Sigmoid colon (tissue), 7 donors: ENCODE results near the gene STK32B. TPM values are rescaled to one million over a fixed set of nuclear protein-coding genes. Genes with fewer than 3 reads are reported as not detected.

Source experiments
- DNase-seq: peaks from one replicate; pipeline ENCODE4 v3.0.0-alpha.2; 2019
- H3K27ac ChIP-seq, 4 donors: fragments of 200-600 bp; sonication (generic); one replicate each; pipeline ENCODE4 v1.5.1; 2016 to 2019; ENCODE audit warnings: mild to moderate bottlenecking in 1 of 4
- H3K27me3 ChIP-seq, 3 donors: fragments of 200-600 bp; sonication (generic); one replicate each; pipeline ENCODE4 v1.5.1; 2019; ENCODE audit warnings: mild to moderate bottlenecking in 1 of 3
- H3K36me3 ChIP-seq, 4 donors: fragments of 200-600 bp; sonication (generic); one replicate each; pipeline ENCODE4 v1.5.1; 2016 to 2019
- H3K4me1 ChIP-seq, 4 donors: fragments of 200-600 bp; sonication (generic); one replicate each; pipeline ENCODE4 v1.5.1; 2017 to 2019
- H3K4me3 ChIP-seq, 4 donors: fragments of 200-600 bp; sonication (generic); one replicate each; pipeline ENCODE4 v1.5.1; 2017 to 2019; ENCODE audit warnings: mild to moderate bottlenecking in 2 of 4, moderate library complexity in 1 of 4
- H3K9me3 ChIP-seq, 4 donors: fragments of 200-600 bp in 3 of 4; sonication (generic) in 3 of 4; one replicate each; pipeline versions ENCODE4 v1.5.1 to v1.6.1; 2013 to 2019
- CTCF ChIP-seq, 4 experiments: fragments of 450-650 bp in 3 of 4; fragments of 200-600 bp in 1 of 4; IDR thresholded peaks; one replicate each; pipeline ENCODE4 v1.5.1; 2016 to 2019; ENCODE audit warnings: antibody characterized with exemption in 4 of 4, mild to moderate bottlenecking in 3 of 4, moderate library complexity in 2 of 4
- EP300 ChIP-seq, 4 donors: sonication (generic); formaldehyde crosslinking; IDR thresholded peaks; one replicate each; pipeline ENCODE4 v1.6.1; 2017; ENCODE audit warnings: antibody characterized with exemption in 4 of 4
- POLR2A ChIP-seq, 2 donors: fragments of 450-650 bp; IDR thresholded peaks; one replicate each; pipeline ENCODE4 v1.6.1; 2016; ENCODE audit warnings: antibody characterized with exemption in 2 of 2, mild to moderate bottlenecking in 2 of 2, moderate library complexity in 2 of 2
- POLR2AphosphoS5 ChIP-seq, 4 donors: sonication (generic); formaldehyde crosslinking; IDR thresholded peaks; one replicate each; pipeline ENCODE4 v1.6.1; 2017; ENCODE audit warnings: antibody characterized with exemption in 4 of 4
- WGBS, 2 donors: extraction: QIAGEN DNeasy Blood & Tissue Kit; methylation state at CpG; one replicate each; pipeline ENCODE4 v1.1.7; 2013; 5-methylcytosine and 5-hydroxymethylcytosine counted together
- intact Hi-C: fragments of 100-400 bp; cut with DNase I; formaldehyde crosslinking; loops from one replicate; pipeline ENCODE4 v1.15.1; 2023
- polyA plus RNA-seq, 3 donors: library from polyadenylated mRNA; stranded (reverse); fragments of 200-250 nt; gene quantifications; one replicate each; pipeline ENCODE4 v1.2.3, GENCODE V29; 2013
- total RNA-seq, 4 donors: library from RNA; depleted of rRNA; stranded (reverse); fragments of >200 nt; gene quantifications; one replicate each; pipeline ENCODE4 v1.1.0, GENCODE V29; 2016
- donor health status: healthy with polysubstance abuse.
- donor health status: Bipolar disorder and iron deficiency.
- donor health status: healthy.

STK32B gene
- total and polyA plus RNA-seq, 7 donors = 0.23 to 3.9 (median 1.8) TPM

- H3K9me3 ChIP-seq = no peaks in the 10 kb centered on the region
- H3K36me3 ChIP-seq = no peaks in the 10 kb centered on the region
- H3K27me3 ChIP-seq = no peaks in the 10 kb centered on the region
- H3K27ac ChIP-seq = no peak overlapping the region
- peak; percentile 17 for DNase-seq
- intact Hi-C loops = no loop called here
- TF ChIP-seq EP300 (IDR thresholded peaks at IDR 0.05) = no peak
- TF ChIP-seq POLR2AphosphoS5 (IDR thresholded peaks at IDR 0.05) = no peak
- no peak for TF ChIP-seq CTCF (IDR thresholded peaks at IDR 0.05)
- no peak for TF ChIP-seq POLR2A (IDR thresholded peaks at IDR 0.05)
- WGBS, 2 donors = 66 to 84% methylated on average over 8 of the region's 8 CpGs
- no peak overlapping the region for H3K4me3 ChIP-seq
- no peaks in the 10 kb centered on the region for H3K4me1 ChIP-seq
Measured at GRCh38 chr4:5395781-5396180, 344.5 kb downstream of the STK32B start.

GRCh38 chr4:5398056-5398455, 346.8 kb downstream of the STK32B start:
- Histone ChIP-seq H3K36me3 (no peaks in the 10 kb centered on the region), H3K4me3 (no peak overlapping the region), H3K27ac (no peak overlapping the region), H3K9me3 (no peaks in the 10 kb centered on the region), H3K27me3 (peaks cover 0 to 3% (median 0%) of the 10 kb centered on the region in 3 donors), H3K4me1 (no peaks in the 10 kb centered on the region)
- 80 to 82% methylated on average over 3 of the region's 3 CpGs for WGBS, 2 donors
- DNase-seq = peak; percentile 36
- TF ChIP-seq POLR2AphosphoS5 (IDR thresholded peaks at IDR 0.05) = no peak
- no peak for TF ChIP-seq CTCF (IDR thresholded peaks at IDR 0.05)
- TF ChIP-seq EP300 (IDR thresholded peaks at IDR 0.05) = no peak
- TF ChIP-seq POLR2A (IDR thresholded peaks at IDR 0.05) = no peak
- intact Hi-C loops = no loop called here

GRCh38 chr4:5399124-5399523, 347.8 kb downstream of the STK32B start:
- Histone ChIP-seq H3K4me3 (no peak overlapping the region), H3K36me3 (no peaks in the 10 kb centered on the region), H3K9me3 (peaks cover 0 to 3% (median 0%) of the 10 kb centered on the region in 4 donors), H3K27me3 (peaks cover 0 to 3% (median 0%) of the 10 kb centered on the region in 3 donors), H3K27ac (no peak overlapping the region), H3K4me1 (no peaks in the 10 kb centered on the region)
- WGBS, 2 donors = 80 to 81% methylated on average over 4 of the region's 4 CpGs
- DNase-seq = peak; percentile 14
- no peak for TF ChIP-seq POLR2AphosphoS5 (IDR thresholded peaks at IDR 0.05)
- no peak for TF ChIP-seq EP300 (IDR thresholded peaks at IDR 0.05)
- TF ChIP-seq CTCF (IDR thresholded peaks at IDR 0.05) = no peak
- TF ChIP-seq POLR2A (IDR thresholded peaks at IDR 0.05) = no peak
- intact Hi-C loops = no loop called here

- no peaks in the 10 kb centered on the region for H3K36me3 ChIP-seq
- H3K27me3 ChIP-seq = peaks cover 0 to 3% (median 0%) of the 10 kb centered on the region in 3 donors
- DNase-seq = no peak
- WGBS, 2 donors = 62 to 67% methylated on average over 8 of the region's 8 CpGs
- H3K4me1 ChIP-seq = no peaks in the 10 kb centered on the region
- H3K4me3 ChIP-seq = no peak overlapping the region
- peaks cover 0 to 3% (median 0%) of the 10 kb centered on the region in 4 donors for H3K9me3 ChIP-seq
- H3K27ac ChIP-seq = no peak overlapping the region
- TF ChIP-seq POLR2A (IDR thresholded peaks at IDR 0.05) (no peak), POLR2AphosphoS5 (IDR thresholded peaks at IDR 0.05) (no peak), EP300 (IDR thresholded peaks at IDR 0.05) (no peak), CTCF (IDR thresholded peaks at IDR 0.05) (no peak)
- intact Hi-C loops = no loop called here
Measured at GRCh38 chr4:5399790-5400421, 348.6 kb downstream of the STK32B start.
